Keratinocyte (primary cell): ENCODE measurements around the gene KRT7. TPM values are rescaled to one million over a fixed set of nuclear protein-coding genes. Genes with fewer than 3 reads are reported as not detected.

ENCODE experiments used
- DNase-seq: peaks from one replicate; pipeline ENCODE4 v3.0.0-alpha.2; 2011; ENCODE audit warnings: low read depth, missing footprints, low spot score
- FAIRE-seq: peaks from 2 replicates; lab custom pipeline; 2011; peaks lifted over from hg19 to GRCh38; lab: Jason Lieb, UNC
- H2AFZ ChIP-seq: 2 replicates; pipeline ENCODE4 v1.6.0; 2012; ENCODE audit warnings: low read length, control low read depth, inconsistent platforms; ENCODE audit not compliant: control insufficient read depth
- H3K27ac ChIP-seq: 2 replicates; pipeline ENCODE4 v1.5.1; 2011; ENCODE audit warnings: low read length; ENCODE audit not compliant: control insufficient read depth, insufficient read depth
- H3K27me3 ChIP-seq: 3 replicates; pipeline ENCODE4 v1.6.0; 2011; ENCODE audit warnings: low read length; ENCODE audit not compliant: control insufficient read depth, insufficient read depth; ENCODE audit errors: extremely low read depth
- H3K36me3 ChIP-seq, 2 experiments: 2 replicates in 1 of 2; 3 replicates in 1 of 2; pipeline ENCODE4 v1.5.1; 2011; ENCODE audit warnings: low read length in 2 of 2, mild to moderate bottlenecking in 1 of 2; ENCODE audit not compliant: control insufficient read depth in 2 of 2, insufficient read depth in 2 of 2; ENCODE audit errors: extremely low read depth in 1 of 2
- H3K4me1 ChIP-seq: 3 replicates; pipeline ENCODE4 v1.5.1; 2011; ENCODE audit warnings: low read length; ENCODE audit not compliant: control insufficient read depth, insufficient read depth; ENCODE audit errors: extremely low read depth
- H3K4me2 ChIP-seq: 3 replicates; pipeline ENCODE4 v1.6.0; 2011; ENCODE audit warnings: low read depth, low read length; ENCODE audit not compliant: control insufficient read depth, insufficient read depth; ENCODE audit errors: extremely low read depth
- H3K4me3 ChIP-seq, 3 experiments: fragments of 200-600 bp in 1 of 3; sonication (generic) in 1 of 3; 2 replicates in 2 of 3; 3 replicates in 1 of 3; pipeline ENCODE4 v1.5.1; 2011 to 2016; ENCODE audit warnings: low read length in 3 of 3, mild to moderate bottlenecking in 3 of 3, control low read depth in 2 of 3, inconsistent platforms in 1 of 3, low read depth in 1 of 3, mixed read lengths in 1 of 3, mixed run types in 1 of 3, moderate library complexity in 1 of 3; ENCODE audit not compliant: control insufficient read depth in 2 of 3, insufficient read depth in 2 of 3; ENCODE audit errors: extremely low read depth in 1 of 3
- H3K79me2 ChIP-seq: 2 replicates; pipeline ENCODE4 v1.6.0; 2012; ENCODE audit warnings: low read length; ENCODE audit not compliant: control insufficient read depth, insufficient read depth
- H3K9ac ChIP-seq: 3 replicates; pipeline ENCODE4 v1.6.0; 2011; ENCODE audit warnings: low read length; ENCODE audit not compliant: control insufficient read depth, insufficient read depth; ENCODE audit errors: extremely low read depth
- H3K9me1 ChIP-seq: 3 replicates; pipeline ENCODE4 v1.6.0; 2011; ENCODE audit warnings: low read length; ENCODE audit not compliant: control insufficient read depth, insufficient read depth; ENCODE audit errors: extremely low read depth
- H3K9me3 ChIP-seq: 2 replicates; pipeline ENCODE4 v1.5.1; 2012; ENCODE audit warnings: low read depth, low read length; ENCODE audit not compliant: control insufficient read depth
- H4K20me1 ChIP-seq: 3 replicates; pipeline ENCODE4 v1.6.0; 2011; ENCODE audit warnings: low read length; ENCODE audit not compliant: control insufficient read depth, insufficient read depth; ENCODE audit errors: extremely low read depth
- EZH2 ChIP-seq: IDR thresholded peaks from one replicate; pipeline ENCODE4 v1.6.1; 2012; ENCODE audit warnings: inconsistent platforms, mild to moderate bottlenecking, low read length, moderate library complexity
- dilution Hi-C: fragments of 300-500 bp; cut with MboI; formaldehyde crosslinking; loops from one replicate; pipeline ENCODE4 v1.7.0; 2020; ENCODE audit warnings: low sequenced_read_pairs; ENCODE audit not compliant: extremely low pct_ligation_motif_present
- polyA plus RNA-seq, 5 experiments: library from polyadenylated mRNA; depleted of rRNA in 3 of 5; stranded (reverse) in 3 of 5; stranded (forward) in 1 of 5; unstranded in 1 of 5; fragments of >200 nt; gene quantifications; 1 replicate in 1 of 5; 2 replicates in 3 of 5; 3 replicates in 1 of 5; pipeline versions ENCODE4 v1.2.1 to v1.2.3, GENCODE V29; 2011 to 2012; ENCODE audit warnings: missing spikeins in 2 of 5, low read depth in 1 of 5, low replicate concordance in 1 of 5
- TF ChIP-seq, protein P1 (sequence below), 3 experiments: IDR thresholded peaks in 1 of 3; conservative IDR thresholded peaks in 1 of 3; optimal IDR thresholded peaks in 1 of 3; 2 replicates in 2 of 3; 3 replicates in 1 of 3; pipeline versions ENCODE3 to v1.5.1; 2011; ENCODE audit warnings: low read length in 3 of 3, mild to moderate bottlenecking in 3 of 3, moderate library complexity in 2 of 3, control low read depth in 1 of 3, inconsistent platforms in 1 of 3; ENCODE audit not compliant: insufficient read depth in 2 of 3; ENCODE audit errors: extremely low read depth in 1 of 3

KRT7 gene
- polyA plus RNA-seq, 1 donor (not counting 4 experiments of a cell fraction or from before 2014, with no cell fraction given) = 112 TPM

DNA sequence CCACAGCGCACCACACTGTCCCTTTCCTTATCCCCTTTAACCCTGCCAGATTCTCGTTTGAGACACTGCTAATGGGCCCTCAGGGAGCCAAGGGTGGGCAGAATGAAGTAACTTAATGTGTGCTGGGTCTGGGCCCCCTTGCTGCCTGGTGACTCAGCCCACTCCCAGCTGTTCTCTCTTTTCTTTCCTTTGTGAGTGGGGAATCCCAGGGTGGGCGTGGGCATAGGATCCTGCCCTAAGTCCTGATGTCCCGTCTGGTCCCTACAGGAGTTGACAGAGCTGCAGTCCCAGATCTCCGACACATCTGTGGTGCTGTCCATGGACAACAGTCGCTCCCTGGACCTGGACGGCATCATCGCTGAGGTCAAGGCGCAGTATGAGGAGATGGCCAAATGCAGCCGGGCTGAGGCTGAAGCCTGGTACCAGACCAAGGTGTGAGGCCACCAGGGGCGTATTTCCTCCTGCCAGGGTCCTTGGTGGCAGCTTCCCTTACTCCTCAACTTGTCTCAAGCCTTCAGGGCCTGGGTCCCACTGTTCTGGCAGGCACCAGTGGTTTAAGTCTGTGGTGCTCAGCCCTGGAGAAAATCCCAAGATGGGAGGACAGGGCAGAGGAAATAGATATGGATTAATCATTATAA lies 8.3 kb downstream of the KRT7 start:
- no peak overlapping the region for H3K27ac ChIP-seq
- no peaks in the 10 kb centered on the region for H3K27me3 ChIP-seq
- H3K9ac ChIP-seq = no peak overlapping the region
- H3K4me2 ChIP-seq = no peak overlapping the region
- no peaks in the 10 kb centered on the region for H3K9me3 ChIP-seq
- no peaks in the 10 kb centered on the region for H4K20me1 ChIP-seq
- DNase-seq (no peak), FAIRE-seq (peak; percentile 13)
- dilution Hi-C loops = no loop called here
- H3K4me1 ChIP-seq = peaks cover 27% of the 10 kb centered on the region
- H3K79me2 ChIP-seq = no peaks in the 10 kb centered on the region
- H2AFZ ChIP-seq = no peak overlapping the region
- TF ChIP-seq, protein P1, sequence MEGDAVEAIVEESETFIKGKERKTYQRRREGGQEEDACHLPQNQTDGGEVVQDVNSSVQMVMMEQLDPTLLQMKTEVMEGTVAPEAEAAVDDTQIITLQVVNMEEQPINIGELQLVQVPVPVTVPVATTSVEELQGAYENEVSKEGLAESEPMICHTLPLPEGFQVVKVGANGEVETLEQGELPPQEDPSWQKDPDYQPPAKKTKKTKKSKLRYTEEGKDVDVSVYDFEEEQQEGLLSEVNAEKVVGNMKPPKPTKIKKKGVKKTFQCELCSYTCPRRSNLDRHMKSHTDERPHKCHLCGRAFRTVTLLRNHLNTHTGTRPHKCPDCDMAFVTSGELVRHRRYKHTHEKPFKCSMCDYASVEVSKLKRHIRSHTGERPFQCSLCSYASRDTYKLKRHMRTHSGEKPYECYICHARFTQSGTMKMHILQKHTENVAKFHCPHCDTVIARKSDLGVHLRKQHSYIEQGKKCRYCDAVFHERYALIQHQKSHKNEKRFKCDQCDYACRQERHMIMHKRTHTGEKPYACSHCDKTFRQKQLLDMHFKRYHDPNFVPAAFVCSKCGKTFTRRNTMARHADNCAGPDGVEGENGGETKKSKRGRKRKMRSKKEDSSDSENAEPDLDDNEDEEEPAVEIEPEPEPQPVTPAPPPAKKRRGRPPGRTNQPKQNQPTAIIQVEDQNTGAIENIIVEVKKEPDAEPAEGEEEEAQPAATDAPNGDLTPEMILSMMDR (optimal IDR thresholded peaks at IDR 0.05 in 1 of 3, IDR thresholded peaks at IDR 0.05 in 1 of 3, conservative IDR thresholded peaks at IDR 0.05 in 1 of 3; ENCODE audit: extremely low read depth in 1 of 3, insufficient read depth in 2 of 3, low read length in 3 of 3) = no peak
- TF ChIP-seq EZH2 = no peak
- no peaks in the 10 kb centered on the region for H3K9me1 ChIP-seq
- H3K4me3 ChIP-seq = no peak overlapping the region
- H3K36me3 ChIP-seq = no peaks in the 10 kb centered on the region

DNA sequence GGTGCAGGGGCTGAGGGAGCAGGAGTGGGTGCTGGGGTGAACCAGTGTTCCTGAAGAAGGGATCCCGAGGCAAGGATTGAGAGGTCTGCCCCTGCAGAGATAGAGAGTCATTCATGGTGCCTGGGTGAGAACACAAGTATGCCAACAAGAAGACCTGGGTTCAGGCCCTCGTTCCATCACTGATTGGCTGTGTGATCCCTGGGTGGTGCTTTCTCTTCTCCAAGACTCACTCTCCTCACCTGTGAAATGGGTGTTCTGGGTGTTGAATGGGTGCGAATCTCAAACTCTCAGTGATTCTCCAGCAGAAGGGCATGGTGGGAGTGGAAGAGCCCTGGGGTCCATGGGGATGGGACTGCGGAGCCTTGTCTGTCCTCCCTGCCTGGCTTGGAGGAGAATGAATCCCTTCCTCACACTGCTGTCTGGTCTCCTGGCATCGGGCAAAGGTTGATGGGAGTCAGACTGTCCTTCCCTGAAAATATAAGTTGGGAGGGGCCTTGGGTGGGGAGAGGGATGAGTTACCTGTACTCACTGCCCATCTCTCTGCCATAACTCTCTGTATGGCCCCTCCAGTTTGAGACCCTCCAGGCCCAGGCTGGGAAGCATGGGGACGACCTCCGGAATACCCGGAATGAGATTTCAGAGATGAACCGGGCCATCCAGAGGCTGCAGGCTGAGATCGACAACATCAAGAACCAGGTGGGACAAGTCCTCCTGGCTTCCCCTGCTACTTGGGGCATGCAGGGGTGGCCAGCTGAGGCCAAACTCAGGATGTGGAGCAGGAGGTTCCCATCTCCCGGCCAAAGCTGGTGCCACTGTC lies 9.6 kb downstream of the KRT7 start:
- no peaks in the 10 kb centered on the region for H3K9me1 ChIP-seq
- FAIRE-seq = no peak
- no peaks in the 10 kb centered on the region for H3K9me3 ChIP-seq
- H4K20me1 ChIP-seq = no peaks in the 10 kb centered on the region
- no peak overlapping the region for H3K27ac ChIP-seq
- no peak for TF ChIP-seq EZH2
- TF ChIP-seq, protein P1 (optimal IDR thresholded peaks at IDR 0.05 in 1 of 3, IDR thresholded peaks at IDR 0.05 in 1 of 3, conservative IDR thresholded peaks at IDR 0.05 in 1 of 3; ENCODE audit: extremely low read depth in 1 of 3, insufficient read depth in 2 of 3, low read length in 3 of 3) = no peak
- H3K4me1 ChIP-seq = peaks cover 27% of the 10 kb centered on the region
- H3K36me3 ChIP-seq = no peaks in the 10 kb centered on the region
- no peak overlapping the region for H3K4me3 ChIP-seq
- no peaks in the 10 kb centered on the region for H3K27me3 ChIP-seq
- H3K4me2 ChIP-seq = no peak overlapping the region
- no peak overlapping the region for H2AFZ ChIP-seq
- H3K9ac ChIP-seq = no peak overlapping the region
- dilution Hi-C loops = no loop called here
- H3K79me2 ChIP-seq = no peaks in the 10 kb centered on the region
- DNase-seq = no peak
